Stimulated activated CD8-positive, alpha-beta memory T cell treated with anti-CD3 and anti-CD28 coated beads, Interleukin-15, amount 100 ng/mL, for 24 hours (primary cell): Measurements from ENCODE around the gene AP1B1.
"Not testable (repeated sequence)": the region's sequence is repeated elsewhere in the genome, so short reads cannot be mapped to it uniquely, and the experiment has no call there.

ENCODE experiments used
- DNase-seq: peaks from one replicate; pipeline ENCODE4 v3.0.0-alpha.2; 2020; ENCODE audit warnings: low read depth

Gene AP1B1

DNA sequence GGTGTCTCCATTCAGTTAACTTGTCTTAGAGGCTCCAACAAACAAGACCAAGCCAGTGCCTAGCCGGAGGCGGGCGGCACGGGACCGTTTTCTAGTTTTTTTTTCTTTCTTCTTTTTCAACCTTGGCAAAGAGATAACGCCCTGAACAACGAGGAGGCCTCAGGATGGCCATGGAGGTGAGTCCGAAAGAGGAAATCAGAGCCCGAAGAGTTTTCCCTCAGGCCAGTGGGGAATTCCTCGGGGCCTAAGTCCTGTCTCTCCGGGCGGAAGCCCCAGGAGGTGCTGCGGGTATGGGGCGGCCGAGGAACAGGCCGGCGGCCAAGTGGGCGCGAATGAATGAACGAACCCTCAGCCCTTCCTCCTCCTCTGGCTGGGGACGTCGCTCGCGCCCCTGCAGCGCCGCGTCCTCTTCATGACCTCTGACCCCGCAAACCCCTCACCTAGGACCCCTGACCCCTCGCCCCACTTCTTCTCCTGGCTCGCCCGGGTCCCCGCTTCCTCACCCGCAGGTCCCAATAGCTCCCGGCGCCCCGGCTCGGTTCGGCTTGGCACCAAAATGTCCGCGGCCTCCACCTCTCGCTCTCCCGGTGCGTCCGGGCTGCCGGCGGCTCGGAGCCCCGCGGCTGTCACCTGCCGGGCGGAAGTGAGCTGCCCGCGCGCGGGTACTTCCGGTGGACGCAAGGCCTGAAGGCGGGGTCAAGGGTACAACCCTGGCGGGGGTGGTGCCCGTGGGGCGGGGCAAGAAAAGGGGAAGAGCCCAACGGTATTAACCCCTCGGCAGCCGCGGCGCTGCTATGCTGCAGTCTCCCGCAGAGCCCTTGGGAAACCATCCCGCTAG is at the start of gene AP1B1:
Gene AP1B1 (minus strand): TSS at position 650 of the 838 bp plus-strand sequence. CDS start 21,327 bp downstream, outside the sequence.
- DNase-seq: peak; percentile 87

DNA sequence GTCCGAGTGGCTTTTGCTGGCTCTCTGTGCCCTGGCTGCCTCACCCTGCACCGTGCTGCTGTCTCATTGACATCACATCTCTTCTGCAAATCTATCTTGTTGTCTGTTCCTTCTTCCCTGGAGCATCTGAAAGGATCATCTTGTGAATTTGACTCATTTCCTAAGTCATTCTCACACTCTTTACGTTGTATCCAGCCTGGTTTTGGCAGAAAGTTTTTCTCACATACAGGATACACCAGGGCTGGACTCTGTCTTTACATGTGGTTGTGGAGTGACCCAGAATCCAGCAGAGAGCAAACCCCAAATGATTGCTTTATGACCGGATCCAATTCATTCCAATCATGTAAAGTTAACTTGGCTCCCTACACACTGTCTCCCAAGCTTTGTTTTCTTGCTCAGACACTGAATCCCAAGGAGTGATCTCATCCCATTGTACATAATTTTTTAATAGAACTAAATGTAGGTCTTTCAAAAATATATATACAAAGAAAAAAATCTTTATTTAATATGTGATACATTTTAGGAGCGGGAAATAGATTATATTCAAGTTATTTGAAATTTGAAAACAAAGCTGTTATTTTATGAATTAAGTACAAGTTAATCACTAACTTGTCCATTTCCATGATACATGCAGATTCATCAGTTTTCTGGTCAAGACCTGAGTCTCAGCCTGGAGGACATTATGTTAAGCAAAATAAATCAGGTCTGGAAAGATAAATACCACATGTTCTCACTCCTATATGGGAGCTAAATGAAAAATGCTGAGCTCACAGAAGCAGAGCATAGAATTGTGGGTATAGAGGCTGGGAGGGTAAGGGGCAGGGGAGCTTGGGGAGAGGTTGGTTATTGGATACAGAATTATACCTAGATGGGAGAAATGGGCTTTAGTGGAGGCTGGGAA is 47.1 kb upstream of the AP1B1 start:
- DNase-seq: no peak

DNA sequence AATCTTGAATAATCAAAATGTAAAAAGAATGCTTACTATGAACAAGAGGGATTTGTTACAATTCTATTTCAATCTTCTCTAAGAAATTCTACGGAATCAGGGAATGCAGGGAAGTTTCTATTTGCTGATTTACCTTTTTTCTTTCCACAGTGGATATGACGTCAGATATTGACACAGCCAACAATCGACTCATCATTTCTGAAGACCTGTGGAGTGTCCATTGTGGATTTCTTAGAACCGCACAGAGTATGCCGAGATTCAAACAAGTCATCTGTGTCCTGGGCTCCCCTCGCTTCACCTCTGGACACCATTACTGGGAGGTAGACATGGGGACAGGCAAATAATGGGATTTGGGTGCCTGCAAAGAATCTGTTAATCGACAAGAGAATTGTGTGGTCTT is 45.9 kb upstream of the AP1B1 start:
- no peak for DNase-seq

DNA sequence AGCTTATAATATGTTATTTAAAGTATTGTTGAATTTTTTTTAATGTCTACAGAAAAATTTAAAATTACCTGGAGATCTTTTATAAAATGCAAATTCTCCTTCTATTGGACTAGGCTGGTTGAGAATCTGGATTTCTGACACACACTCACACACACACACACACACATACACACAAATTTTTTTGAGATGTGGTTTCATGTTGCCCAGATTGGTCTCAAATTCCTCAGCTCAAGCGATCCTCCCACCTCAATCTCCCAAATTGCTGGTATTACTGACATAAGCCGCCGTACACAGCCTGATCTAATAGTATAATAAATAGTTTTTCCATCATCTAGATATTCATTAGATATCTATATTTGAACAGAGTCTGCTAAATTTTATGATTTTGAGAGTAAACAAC is 45.5 kb upstream of the AP1B1 start:
- no peak for DNase-seq

DNA sequence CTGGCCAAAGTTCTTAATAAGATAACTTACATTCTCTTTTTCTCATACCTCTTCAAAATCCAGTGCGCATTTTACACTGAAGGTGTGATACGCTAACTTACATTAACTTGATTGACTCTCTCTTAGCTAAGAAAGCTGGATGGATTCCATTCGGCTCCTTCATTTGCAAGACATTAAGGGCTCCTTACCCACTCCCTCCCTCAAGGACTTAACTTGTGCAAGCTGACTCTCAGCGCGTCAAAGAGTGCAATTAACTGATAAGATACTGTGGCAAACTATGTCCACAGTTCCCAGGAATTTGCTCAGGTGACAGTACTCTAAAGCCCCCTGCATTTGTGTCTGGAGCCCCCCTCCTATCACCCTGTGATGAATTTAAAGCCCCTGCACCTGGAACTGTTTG is 43.6 kb upstream of the AP1B1 start:
- no peak for DNase-seq

DNA sequence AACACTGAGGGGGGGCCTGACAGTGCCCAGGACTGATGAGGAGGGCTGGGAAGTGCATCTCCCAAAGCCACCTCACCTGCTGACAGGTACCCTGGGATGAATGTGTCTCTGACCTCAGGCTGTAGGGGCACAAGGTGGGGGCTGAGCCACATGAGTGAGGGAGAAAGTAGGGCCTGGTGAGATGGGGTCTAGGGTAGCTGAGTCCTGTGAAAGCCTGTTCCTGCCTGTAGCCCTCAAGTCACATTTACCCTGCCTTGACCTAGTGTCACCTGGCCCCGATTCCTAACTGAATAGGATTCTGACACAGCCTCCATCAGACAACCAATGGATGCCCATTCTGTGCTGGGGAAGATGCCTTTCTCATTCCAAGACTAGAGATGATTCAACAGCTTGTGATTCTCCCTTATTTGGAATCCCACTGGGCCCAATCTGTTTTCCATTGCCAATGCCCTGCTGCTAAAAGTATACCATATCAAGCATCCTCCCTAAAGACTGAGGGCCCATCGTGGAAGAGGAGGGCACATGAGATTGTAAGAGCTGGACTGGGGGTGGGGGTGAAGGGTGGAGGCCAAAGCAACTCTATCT is 38.9 kb upstream of the AP1B1 start:
- DNase-seq: no peak

DNA sequence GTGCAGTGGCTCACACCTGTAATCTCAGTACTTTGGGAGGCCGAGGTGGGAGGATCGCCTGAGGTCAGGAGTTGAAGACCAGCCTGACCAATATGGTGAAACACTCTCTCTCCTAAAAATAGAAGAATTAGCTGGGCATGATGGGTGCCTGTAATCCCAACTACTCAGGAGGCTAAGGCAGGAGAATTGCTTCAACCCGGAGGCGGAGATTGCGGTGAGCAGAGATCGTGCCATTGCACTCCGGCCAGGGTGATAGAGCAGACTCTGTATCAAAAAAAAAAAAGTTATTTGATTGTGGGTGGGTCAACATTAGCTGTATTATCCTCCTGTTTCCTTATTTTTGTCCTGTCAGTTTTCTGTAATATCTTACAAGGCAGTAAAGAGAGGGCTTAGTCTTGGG is 38.1 kb upstream of the AP1B1 start:
- DNase-seq: no peak

DNA sequence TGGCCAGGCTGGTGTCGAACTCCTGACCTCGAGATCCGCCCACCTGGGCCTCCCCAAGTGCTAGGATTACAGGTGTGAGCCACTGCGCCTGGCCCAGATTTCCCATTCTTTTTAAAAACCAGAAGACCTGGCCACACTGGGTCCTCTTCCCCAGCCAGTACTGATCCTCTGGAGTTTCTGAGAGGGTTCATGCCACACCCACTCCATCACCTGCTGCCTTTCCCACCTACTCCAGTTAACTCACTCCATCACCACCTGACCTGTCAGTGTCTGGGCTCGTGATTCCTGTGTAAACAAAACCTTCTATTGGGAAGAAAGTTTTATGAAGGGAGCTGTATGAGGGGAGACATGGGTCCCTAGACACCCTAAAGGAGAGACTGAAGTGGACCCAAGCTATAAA is 30.3 kb upstream of the AP1B1 start:
- DNase-seq: not testable (repeated sequence)

DNA sequence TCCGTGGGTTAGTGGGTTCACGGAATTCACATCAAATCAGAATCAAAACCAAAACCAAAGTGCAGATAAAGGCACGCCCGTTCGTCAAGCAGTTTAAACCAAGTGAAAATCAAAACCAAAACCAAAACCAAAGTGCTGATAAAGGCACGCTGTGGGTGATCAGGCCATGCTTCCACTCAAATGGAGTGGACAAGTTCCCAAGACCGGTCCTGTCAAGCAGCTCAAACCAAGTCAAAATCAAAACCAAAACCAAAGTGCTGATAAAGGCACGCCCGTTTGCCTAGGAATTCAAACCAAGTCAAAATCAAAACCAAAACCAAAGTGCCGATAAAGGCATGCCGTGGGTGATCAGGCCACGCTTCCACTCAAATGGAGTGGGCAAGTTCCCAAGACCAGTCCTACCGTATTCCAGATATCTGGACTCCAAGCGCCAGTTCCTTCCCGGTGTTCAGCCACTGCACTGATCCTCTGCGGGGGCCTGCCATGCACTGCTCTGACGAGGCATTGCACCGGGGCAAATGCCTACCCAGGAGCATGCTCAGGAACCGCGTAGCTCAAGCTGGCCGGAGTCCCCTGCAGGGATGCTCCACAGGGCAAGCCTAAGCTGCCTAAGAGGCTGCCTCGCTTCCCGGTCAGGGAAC is 26.7 kb upstream of the AP1B1 start:
- peak; percentile 18 for DNase-seq

DNA sequence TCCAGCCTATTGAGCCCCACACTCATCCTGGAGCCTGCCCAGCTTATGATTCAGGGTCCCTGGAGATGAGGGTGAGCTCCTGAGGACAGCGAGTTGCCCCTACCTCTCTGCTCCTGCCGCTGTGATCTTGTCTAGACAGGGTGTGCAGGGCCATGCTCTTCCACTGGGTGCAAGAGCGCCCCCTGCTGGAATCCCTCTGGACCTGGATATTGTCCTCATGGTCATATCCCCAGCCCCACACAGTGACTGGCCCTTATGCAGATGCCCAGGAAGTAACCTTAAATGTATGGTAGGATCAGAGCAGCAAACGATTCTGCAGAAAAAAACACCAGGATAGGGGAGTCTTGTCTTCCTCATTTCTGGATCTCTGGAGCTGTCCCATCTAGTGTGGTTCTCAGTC is 24.4 kb upstream of the AP1B1 start:
- not testable (repeated sequence) for DNase-seq

DNA sequence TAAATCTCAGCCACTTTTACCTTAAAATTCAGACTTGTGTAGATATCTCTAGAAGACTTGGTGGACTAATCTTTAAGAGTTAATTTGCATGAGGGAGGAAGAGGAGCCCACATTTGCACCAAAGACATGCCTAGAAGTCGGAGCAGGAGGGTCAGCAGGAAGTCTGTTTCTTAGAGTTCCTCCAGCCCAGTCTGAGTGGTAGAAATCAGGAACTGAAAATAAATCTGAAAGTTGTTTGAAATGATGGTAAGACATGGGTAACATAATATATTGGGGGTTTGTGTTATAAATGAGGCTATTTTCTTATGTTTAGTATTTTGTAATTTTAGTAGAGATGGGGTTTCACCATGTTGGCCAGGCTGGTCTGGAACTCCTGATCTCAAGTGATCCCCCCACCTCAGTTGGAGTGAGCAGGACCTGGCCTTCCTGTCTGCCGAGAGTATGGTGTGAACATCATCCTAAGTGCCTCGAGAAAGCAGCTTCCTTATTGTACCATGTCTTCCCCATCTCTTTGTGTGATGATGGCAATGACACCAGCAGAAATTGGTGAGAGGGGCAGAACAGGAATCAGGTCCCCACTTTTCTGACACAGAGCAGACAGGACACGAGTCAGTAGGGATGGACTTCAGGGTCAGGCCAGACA is 23.3 kb upstream of the AP1B1 start:
- DNase-seq: not testable (repeated sequence)

DNA sequence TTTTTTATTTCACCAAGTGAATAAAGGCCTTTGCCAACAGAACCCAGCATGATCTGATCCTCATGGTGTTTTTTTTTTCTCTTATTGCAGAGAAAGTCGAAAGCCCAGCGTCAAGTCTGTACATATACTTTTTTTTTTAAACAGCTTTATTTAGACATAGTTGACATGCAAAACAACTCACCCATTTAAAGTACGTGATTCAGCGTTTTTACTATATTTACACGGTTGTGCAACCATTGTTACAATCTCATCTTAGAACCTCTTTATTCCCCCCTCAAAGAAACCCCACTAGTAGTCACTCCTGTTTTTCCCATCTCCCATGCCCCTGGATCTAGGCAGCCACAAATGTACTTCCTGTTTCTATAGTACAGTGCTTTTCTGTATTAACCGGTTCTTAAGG is 20.6 kb upstream of the AP1B1 start:
- DNase-seq: no peak

DNA sequence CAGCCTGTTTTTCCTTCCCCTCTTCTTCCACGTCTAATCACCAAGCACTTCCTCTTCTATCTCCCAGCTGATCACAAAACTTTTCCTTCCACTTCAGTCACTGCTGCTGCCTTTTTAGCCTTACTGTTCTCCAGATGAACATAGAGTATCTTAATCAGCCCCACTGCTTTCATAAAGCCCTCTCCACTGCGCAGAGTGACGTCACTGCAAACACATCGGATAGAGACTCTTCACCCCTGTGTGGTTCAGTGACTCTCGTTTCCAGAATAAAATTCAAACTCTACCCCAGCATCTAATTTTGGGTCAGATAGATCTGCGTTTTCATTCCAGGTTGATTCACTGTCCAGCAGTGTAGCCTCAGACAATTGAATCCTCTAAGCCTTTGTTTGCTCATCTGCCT is 13.2 kb upstream of the AP1B1 start:
- not testable (repeated sequence) for DNase-seq

DNA sequence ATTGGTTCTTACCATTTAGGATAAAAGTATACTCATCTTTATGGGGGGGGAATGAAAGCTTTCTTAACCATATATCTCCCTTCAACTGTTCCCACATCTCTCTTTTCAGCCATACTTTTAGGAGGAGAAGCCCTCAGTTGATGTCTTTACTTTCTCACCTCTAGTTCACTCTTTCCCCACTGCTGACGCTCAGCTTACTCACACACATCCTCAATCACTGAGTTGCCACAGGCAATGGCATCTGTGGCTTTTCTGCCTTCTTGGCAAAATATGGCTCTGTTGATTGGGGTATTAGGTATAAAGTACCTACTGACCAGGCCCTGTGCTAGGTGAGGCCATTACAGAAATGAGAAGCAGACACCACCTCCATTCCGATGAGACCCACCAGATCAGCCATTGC is 12.2 kb upstream of the AP1B1 start:
- DNase-seq: no peak

DNA sequence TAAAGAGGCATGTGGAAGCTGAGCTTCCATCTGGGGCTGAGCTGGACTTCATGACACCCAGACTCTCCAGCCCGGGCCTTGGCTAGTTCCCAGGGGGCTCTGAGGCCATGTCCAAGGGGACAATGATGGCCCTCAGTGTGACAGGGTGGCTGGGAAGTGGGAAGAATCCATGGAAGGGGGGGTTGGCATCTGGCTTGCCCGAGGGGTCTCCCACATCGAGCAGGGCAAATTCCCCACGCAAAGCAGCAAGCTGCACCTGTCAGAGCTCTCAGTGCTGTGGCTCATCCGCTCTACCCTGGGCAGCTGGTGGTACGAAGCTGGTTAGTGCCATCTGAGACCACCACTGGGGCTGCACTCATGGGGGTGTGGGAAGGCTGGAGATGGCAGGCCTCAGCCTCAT is 9.4 kb upstream of the AP1B1 start:
- DNase-seq: no peak

DNA sequence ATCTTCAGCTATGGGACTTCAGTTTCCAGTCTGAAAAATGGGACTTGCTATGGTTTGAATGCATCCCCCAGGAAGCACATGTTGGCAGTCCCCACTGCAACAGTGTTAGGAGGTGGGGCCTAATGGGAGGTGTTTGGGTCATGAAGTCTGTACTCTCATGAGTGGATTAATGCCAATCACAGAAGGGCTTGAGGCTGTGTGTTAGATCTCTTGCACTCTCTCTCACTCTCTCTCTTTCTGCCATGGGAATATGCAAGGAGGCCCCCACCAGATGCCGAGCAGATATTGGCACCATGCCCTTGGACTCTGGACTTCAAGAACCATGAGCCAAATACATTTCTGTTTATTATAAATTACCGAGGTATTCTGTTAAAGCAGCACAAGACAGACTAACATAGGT is 7.8 kb upstream of the AP1B1 start:
- no peak for DNase-seq

DNA sequence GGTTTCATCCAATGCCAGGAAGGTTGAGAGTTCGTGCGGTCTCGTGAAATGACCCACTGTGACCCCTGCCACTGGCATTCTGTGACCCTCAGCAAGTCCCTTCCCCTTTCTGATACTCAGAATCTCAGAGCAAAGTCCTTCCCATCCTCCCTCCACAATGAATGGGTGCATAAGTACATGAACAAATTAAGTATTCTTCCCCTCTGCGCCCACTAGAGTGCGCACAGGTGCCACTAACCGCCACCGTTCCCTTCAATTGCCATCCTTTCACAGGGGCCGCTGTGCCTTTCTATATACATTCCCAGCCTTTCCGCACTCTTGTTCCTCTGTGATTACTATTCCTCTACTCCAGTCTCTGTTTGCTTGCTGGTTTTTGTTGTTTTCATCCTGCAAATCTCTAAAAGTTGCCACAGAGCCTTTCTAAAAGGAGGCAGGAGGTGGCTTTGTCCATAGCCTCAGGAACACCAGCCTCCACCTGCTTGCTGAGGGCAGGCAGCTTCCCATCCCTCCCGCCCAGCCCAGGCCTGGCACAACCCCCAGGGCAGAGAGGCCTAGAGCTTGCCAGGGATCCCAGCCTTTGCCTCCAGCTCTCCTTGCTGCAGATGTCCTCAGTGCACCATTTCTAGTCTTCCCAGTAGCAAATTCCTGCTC is 6.7 kb upstream of the AP1B1 start:
- DNase-seq: peak; percentile 19

DNA sequence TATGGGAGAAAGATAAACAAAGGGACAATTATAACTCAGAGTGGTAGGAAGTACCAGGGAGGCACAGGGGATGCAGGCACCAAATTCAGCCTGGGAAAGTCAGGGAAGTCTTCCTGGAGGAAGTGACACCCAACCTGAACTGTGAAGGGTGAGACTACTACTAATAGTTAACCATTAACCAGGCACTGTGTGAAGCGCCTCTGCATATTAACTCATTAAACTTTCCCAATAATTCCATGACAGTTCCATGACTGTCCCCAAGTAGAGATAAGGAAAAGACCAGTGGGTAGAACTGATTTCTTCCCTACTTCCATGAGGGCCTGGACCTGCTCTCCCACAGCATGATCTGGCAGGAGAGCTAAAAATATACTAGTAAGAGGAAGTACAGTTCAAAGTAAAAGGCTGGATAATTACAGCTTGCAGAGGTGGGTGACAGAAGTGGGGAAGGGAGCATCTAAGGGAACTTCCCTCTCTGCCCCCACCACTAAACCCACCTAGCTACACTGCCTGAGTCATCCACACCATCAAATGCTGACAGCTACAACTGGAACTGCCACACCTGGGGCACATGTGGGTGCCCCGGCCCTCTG is 4.7 kb upstream of the AP1B1 start:
- no peak for DNase-seq

DNA sequence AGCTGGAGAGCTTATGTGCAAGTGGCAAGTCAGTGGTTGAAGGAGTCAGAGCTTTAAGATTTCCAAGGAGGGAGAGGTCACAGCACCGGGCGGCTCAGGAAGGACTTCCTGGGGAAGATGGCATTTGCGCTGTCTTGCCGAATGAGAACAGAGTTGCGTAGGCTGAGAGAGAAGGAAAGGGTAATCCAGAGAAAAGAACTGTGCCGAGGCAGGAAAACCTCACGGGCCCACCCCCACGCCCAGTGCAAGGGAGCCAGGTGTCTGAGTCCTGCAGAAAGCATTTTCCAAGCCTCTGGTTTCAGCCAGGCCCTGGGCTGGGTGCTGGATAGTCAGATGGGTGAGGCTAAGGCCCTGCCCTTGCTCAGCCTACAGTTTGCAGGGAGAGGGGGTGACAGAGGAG is 3.2 kb upstream of the AP1B1 start:
- DNase-seq: no peak

DNA sequence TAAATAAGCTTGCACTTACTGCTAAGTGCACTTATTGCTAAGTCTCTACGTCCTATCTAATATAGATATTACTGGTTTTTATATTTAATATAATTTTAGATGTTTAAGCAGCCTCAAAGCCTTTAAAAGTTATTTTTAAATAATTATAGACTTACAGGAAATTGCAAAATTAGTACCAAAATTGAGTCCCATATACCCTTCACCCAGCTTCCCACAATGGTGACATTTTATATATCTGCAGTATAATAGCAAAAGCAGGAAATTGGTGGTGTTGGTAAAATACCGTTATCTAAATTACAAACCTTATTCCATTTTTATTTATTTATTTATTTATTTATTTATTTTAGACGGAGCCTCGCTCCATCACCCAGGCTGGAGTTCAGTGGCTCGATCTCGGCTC is 1.9 kb upstream of the AP1B1 start:
- DNase-seq: no peak

DNA sequence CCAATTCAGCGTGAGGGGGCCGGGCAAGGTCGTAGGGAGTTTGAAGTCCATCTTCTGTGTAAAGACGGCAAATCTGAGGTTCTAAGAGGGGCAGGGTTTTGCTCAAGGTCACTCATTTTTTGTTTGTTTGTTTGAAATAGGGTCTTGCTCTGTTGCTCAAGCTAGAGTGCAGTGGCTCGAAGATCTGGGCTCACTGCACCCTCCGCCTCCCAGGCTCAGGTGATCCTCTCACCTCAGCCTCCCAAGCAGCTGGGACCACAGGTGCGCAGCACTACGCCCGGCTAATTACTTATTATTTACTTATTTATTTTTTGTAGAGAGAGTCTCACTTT is 355 bp upstream of the AP1B1 start:
- no peak for DNase-seq
